Limb (tissue), 2 donors: ENCODE measurements around the gene CA10.

ENCODE experiments used
- DNase-seq, 2 donors: peaks; one replicate each; pipeline ENCODE4 v3.0.0-alpha.2; 2016; ENCODE audit errors: extremely low spot score in 2 of 2

The CA10 gene

DNA sequence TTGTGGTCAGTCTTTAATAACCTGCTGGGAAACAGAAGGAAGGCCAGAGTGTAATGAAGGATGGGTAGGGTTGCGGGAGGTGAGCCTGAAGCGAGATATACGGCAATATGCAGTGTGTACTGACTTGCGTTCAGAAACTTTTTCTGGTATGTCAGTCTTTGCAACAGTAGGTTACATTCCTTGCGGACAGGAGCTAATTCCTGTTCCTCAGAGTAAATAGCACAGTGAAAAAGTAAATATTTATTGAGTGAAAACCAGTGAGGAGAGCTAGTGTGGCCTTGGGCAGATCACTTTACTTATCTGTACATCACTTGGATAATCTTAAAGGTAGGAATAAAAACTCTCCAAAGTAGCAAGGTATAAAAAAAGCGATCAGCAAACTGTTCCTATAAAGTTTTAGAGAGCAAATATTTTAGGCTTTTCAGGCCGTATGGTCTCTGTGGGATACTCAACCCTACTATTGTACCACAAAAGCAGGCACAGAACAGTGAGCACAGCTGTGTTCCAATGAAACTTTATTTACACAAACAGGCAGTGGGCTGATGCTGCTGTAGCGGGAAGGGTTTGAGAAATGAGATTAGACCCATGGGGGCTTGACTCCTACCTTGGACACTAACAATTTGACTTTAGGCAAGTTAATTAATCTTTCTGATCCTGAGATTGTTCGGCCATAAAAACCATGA, 550.1 kb downstream of the CA10 start:
- no peak for DNase-seq

DNA sequence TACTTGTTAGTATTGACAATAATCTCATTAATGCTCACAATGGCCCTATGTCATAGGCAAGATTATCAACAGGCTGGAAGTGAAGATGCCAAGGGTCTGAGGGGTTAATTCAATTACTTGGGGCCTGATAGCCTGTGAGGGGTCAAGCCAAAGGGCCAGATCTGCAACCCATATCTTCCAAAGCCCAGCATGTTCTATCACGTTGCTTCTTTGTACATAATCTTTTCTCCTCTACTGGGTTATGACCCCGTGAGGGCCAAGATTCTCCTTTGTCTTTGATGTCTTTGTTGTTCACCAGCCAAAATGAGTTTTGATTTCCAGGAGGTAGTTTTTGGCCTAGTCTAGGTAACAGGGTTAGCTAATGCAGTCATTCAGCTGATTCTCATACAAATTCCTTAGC, 551.0 kb downstream of the CA10 start:
- DNase-seq, result no peak

DNA sequence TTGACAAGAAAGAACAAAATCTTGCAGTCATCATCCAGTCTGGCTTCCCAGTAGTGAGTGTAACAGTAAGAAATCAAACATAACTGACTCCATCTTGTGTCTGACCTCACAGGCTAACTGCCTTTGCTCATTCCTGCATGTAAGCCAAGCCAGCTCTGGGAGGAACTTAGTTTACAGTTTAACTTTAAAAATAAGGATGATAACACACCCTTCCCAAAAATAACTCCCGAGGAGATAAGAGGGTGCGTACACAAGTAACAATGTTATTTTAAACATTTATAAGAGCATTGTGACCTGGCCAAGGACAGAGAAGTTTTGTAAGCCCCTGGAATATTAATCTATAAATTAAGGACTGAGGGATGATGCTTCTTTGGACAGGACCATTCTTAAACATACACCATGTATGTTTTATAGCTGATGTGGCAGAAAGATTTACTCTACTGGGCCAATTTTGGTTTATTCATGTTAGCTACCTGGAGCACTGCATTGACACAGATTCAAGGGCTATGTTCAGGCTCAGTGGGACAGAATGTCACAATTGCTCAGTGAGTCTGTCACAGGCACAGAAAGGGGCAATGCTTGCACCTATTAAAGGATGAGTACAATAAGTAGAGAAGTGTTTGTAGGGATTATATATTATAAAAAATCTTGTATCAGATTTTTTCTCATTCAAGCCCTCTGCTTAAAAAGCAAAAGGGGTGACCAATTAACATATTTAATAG, 554.1 kb downstream of the CA10 start:
- no peak for DNase-seq

DNA sequence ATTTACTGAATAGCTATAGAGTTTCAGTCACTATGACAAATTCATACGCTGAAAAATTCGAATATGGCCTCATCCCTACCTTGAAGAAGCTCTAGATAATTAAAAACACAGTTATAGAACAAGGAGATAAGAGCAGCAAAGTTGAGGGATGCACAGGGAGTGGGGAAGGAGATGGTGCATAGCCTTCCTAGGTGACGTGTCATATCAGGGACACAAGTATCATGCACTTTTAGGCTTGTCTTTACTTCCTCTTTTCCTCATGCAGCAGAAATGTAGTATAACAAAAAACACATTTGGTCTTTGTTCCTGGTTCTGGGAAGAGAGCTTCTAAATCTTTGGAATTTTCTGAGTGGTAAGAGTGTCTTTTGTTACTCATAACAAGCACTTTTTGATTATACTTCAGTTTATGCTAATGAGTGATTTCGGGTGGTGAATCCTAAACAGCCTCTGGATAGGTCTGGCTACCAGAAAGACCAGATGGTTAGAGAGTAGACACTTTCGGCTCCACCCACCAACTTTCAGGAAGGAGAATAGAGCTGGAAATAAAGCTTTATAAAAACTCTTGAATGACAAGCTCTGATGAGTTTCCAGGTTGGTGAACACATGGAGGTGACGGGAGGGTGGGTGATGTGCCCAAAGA, 556.8 kb downstream of the CA10 start:
- no peak for DNase-seq

DNA sequence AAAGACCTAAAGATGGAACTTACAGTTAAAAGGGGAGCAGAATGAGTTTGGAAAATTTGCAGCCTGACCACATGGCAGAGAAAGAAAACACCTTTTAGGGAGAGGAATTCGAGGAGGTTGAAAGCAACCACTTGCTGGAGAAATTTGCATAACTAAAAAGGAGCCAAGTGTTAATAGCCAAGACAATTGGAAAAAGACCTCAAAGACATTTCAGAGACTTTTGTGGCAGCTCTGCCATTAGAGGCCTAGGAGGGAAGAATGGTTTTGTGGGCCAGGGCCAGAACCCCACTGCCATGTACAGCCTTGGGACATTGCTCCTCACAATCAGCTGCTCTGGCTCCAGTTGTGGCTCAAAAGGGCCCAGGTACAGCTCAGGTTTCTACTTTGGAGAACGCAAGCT, 559.7 kb downstream of the CA10 start:
- no peak for DNase-seq

DNA sequence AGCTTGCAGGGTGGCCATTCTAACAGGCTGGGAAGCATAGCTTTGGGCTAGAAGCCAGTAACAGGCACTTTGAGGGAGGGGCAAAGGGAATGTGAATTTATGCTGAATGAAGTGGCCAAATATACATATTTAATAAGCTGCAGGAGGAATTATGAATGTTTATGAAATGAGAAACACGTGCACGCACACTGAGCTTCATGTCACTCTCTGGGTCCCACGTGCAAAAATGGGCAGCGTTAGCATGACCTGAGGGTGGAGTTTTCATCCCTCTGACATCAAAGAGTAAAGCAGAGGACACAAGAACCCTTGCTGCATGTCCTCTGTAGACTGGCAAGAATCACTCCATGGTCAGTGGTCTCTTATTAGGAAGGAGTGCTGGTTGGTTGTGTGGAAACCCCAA, 561.2 kb downstream of the CA10 start:
- no peak for DNase-seq

DNA sequence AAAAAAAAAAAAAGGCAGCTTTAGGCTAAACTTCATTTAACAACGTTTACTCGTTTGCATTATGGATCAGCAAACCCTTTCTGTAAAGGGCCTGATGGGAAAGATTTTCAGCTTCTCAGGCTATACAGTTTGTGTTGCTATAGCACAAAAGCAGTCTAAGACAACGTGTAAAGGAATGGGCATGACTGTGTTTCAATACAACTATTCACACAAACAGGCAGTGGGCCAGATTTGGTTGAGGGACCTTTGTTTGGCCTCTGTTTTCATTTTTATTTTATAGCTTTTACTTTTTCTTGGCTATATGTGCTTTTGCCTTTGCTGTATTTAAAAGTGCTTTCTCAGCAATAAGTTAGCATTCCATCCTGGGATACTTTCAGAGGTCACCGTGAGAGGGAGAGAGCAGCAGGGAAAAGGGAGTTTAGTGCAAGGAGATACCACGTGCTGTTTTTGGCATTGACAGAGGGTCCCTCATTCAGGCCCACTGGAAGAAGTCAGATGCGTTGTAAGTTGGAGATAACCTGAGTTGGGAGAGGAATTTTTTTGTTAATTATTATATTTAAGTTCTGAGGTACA, 562.6 kb downstream of the CA10 start:
- DNase-seq, result peak in 1 of 2 donors; percentile 27

DNA sequence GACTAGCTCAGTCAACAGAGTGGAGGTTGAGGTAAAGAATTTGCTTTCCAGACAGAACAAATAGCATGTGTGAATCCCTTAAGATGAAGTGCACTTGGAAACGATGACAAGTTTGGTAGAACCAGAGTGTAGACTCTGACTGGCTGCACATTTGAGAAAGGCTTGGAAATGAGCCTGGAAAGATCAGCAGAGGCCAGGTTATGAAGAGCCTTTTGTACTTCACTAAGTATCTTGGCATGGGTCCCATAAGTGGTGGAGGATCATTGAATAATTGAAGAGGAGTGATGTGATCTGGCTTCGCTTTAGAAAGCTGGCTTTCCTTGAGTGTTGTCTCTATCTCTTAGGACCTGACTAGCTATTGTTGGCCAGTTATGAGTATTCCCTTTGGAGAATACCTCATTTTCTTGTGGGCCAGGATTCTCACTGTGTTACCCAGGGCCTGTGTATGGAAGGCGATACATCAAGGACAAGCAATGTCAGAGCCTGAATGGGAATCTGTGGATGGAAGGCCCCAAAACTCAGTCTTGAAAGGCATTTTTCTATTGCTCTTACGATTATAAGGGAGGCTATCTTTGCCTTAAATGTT, 568.4 kb downstream of the CA10 start:
- peak; percentile 36 to 86 for DNase-seq

DNA sequence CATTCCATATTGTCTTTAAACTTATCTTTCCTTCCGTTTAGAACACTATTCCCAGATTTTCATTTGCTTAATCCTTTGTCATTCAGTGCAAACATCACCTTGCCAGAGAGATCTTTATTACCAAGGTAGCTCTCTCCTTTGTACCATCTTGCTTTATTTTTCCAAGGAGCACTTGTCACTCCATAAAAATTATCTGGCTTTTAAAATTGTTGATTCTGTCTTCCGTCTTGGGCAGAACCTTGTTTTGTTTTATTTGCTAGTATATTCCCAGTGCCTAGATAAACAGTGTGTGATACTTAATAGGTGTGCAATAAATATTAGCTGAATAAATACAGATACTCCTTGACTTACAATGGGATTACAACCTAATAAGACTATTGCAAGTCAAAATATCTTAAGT, 570.5 kb downstream of the CA10 start:
- no peak for DNase-seq

DNA sequence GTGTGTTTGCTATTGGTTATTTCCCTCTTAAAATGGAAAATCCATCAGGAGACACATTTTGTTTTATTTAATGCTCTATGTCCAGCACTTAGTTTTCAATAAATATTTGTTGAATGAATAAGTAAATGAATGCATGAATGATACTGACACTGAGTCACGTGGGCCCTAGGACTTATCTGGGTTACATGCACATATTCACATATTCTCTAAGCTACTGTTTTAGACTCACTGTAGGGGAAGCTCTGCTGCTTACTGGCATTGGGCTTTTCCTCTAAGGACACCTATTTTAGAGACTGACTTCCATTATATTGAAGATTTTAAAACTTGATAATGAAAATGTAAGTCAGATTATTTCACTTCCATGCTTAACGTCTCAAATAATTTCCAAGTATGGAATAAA, 571.0 kb downstream of the CA10 start:
- DNase-seq, result no peak

DNA sequence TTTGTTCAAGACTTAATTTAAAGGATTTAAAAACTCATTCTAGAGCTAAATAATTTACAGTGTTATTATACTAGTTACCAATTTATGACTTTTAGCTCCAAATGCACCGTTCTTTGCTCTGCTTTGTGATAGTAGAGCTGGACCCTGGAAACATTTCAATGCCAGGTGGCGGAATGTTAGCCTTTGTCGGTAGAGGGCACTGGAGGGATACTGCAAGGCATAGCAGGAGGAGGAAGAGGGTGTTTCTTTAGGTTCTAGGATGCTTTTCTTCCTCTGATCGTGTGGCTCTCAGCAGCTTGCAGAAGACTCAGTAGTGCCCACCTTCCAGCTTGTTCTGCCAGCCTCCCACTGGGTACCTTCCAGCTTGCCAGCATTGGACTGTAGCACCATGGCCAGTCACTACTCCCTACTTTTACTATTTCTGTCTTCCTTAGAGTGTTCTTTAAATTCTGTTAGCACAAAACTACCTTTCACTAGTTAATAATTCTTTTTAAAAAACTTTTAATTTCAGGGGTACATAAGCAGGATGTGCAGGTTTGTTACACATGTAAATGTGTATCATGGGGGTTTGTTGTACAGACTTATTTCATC, 572.9 kb downstream of the CA10 start:
- peak in 1 of 2 donors; percentile 38 for DNase-seq

DNA sequence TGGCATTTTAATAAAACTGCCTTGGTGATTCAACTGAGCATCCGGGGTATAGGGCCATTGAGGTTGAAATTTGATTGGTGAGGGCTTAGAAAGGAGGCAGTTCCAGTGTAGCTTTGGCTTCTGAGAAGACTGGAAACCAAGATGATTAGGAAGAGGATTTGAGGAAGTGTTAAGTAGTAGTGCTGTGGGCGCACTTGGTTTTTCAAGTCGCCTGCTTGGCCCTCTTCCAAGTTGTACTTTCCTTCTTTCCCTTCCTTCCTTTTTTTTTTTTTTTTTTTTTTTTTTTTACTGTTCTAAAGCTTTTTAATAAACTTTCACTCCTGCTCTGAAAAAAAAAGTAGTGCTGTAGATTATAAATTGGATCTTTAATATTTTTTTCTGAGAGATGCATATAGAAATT, 577.6 kb downstream of the CA10 start:
- no peak for DNase-seq
